Suppressor macrophage treated with lipopolysaccharide for 4 hours (primary cell): ENCODE results near the gene NFU1.
"Not testable (repeated sequence)": the region's sequence is repeated elsewhere in the genome, so short reads cannot be mapped to it uniquely, and the experiment has no call there.

ENCODE experiments used
- DNase-seq: peaks from one replicate; pipeline ENCODE4 v3.0.0-alpha.2; 2020

NFU1 gene

DNA sequence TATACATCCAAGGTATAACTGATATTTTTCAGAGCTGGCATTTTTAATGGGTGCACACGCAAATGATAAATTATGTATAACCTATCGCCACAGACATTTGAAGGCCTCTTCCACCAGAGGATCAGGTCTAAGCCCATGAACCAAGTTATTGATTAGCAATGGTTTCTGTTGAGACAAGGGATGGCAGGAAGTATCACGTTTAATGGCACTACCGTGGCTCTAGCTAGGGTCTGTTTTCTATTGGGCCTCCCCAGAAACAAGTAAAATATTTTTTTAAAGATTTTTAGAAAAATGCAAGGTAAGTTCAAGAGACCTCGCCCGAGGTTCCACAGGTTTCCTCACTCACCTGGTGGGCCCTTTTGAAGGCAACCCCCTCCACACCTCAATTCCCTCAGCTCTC lies 50.9 kb downstream of the NFU1 start:
- DNase-seq, result no peak

DNA sequence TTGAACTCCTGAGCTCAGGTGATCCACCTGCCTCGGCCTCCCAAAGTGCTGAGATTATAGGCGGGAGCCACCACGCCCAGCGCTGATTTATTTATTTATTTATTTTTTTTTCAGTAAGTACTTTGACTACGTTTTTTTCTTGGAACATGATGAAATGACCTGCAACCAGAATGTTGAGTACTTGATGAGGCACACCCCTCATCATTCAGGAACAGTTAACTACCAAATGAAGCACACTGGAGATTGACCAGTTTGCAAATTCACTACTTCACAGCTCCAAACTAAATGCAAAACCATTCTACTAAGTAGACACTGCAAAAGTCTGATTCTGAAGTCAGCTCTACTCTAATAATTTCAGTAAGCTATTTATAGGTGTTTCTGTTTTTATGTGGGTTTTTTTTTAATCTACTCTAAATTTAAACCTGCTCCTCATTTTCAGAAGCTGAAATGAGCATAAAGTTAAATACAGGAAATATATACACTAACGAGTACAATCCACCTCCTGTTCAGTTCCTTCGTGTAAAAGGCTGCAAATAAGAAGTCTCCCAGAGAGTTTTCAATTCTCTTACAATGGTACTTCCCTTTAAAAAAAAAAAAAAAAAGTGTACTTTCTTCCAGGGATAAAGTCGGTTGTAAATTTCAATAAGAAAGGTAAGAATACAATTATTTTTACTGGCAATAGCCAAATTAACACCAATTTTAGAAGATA lies 51.6 kb downstream of the NFU1 start:
- DNase-seq, result peak; percentile 8

GRCh38 chr2:69384618-69385081 lies 52.6 kb downstream of the NFU1 start:
- no peak for DNase-seq

- DNase-seq, result no peak
Measured at GRCh38 chr2:69383176-69383812, 53.9 kb downstream of the NFU1 start.

DNA sequence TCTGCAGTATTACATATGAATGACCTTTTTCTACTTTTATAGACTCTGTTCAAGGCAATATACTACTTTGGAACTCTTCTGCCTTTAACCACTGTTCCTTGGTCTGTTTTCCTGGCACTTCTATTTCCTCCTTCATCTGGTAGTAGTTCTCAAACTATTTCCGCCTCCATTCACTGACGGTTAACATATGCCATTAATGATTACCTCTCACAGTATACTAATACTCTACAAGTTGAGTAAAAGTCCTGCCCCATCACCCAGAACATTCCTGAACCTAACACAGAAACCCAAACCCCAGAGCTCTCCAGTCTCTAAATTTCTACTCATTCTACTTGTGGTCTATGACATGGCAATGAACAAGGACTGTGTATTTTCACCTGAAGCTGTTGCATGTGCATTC lies 54.7 kb downstream of the NFU1 start:
- no peak for DNase-seq

- DNase-seq, result peak; percentile 10
Measured at GRCh38 chr2:69381337-69381737, 55.9 kb downstream of the NFU1 start.

GRCh38 chr2:69380072-69380917 lies 56.9 kb downstream of the NFU1 start:
- DNase-seq, result no peak

DNA sequence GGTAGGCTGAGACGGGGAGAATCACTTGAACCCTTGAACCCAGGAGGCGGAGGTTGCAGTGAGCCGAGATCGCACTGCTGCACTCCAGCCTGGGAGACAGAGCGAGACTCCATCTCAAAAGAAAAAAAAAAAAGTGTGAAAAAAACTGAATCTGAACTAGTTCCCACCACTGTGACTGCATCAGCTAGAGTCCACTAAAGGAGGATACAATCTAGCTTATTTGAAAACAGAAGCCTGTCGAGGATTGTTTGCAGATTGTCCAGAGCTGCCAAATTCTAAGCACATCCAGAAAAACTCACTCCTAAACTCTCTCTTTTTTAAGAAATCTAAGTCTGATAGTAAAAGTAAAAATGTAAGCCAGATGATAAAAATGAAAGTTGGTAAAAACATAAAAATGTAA lies 60.8 kb downstream of the NFU1 start:
- no peak for DNase-seq

GRCh38 chr2:69375494-69376353 lies 61.5 kb downstream of the NFU1 start:
- DNase-seq, result peak; percentile 48

DNA sequence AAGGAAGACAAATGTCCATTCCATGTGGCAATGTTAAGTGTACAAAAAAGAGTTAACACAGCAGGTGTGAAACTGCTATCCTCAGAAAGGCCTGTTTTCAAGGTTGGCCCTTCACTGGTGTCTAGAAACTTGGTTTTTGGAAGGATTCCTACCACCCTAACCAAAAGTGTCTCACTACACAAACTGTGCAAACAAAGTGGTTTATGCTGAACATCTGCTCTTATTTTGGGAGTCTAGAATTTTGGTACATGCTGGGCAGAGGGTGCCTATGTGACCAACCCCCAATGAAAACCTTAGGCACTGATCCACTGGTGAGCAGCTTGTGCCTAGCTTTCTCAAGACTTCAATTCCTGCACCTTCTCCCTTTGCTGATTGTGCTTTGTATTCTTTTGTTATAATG lies 64.5 kb downstream of the NFU1 start:
- no peak for DNase-seq

- no peak for DNase-seq
Measured at GRCh38 chr2:69369802-69370201, 67.4 kb downstream of the NFU1 start.

DNA sequence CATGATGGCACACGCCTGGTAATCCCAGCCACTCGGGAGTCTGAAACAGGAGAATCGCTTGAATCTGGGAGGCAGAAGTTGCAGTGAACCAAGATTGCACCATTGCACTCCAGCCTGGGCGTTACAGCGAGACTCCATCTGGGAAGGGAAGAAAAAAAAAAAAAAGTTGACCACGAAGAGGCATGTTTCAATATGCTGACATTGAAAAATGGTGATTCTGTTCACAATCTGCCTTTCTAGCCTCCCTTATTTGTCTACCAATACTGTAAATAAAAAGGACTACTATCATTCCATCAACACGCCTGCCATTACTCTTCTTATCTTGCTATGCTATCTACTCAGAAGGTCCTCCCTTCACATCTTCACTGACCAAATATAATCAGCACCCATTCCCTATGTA lies 68.6 kb downstream of the NFU1 start:
- DNase-seq, result no peak

DNA sequence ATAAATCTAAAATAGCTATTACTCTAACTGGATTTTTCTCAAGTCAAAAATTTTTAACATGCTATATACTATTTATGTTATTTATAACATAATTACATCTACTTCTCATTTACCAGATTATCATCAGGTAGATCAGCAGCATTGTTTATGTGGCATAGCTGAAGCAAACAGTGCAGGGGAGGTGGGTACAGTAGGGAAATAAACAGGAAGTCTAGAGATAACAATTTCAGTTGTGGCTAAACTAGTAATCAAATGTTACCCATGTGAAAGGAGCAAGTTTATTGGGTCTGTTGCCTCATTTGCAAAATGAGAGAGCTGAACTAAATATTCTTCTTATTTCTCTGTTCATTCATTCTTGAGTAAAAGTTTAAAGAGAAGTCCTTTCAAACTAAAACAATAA lies 77.9 kb downstream of the NFU1 start:
- DNase-seq, result no peak

GRCh38 chr2:69358914-69359313 lies 78.3 kb downstream of the NFU1 start:
- no peak for DNase-seq

DNA sequence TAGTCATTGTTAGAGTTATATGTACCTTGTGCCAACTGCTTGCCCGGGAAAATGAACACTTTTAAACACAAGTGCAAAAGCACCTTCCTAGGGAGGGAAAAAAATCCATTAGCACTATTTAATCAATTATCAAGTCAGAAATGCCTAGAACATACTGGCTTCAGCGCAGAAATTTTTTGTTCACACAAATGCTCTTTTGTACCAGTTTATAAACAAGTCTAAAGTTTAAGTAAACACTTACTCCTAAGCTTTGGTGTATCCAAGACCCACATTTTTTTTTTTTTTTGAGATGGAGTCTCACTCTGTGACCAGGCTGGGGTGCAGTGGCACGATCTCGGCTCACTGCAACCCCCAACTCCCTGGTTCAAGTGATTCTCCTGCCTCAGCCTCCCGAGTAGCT lies 80.8 kb downstream of the NFU1 start:
- DNase-seq, result no peak

GRCh38 chr2:69354976-69355375 lies 82.3 kb downstream of the NFU1 start:
- DNase-seq, result not testable (repeated sequence)

DNA sequence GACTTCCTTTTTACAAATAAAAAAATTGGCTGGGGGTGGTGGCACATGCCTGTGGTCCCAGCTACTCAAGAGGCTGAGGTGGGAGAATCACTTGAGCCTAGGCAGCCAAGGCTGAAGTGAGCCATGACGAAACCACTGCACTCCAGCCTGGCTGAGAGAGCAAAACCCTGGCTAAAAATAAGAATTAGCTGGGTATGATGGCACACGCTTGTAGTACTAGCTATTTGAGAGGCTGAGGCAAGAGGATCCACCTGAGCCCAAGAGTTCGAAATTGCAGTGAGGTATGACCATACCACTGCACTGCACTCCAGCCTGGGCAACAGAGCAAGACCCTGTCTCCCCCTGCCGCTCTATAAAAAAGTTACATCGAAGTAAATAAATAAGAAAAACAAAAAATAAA lies 83.9 kb downstream of the NFU1 start:
- no peak for DNase-seq

GRCh38 chr2:69348781-69349180 lies 88.5 kb downstream of the NFU1 start:
- DNase-seq, result no peak
